NCI-H1436 treated with DMSO at 0.1 percent for 48 hours (cell line): ENCODE results near the gene COX7A2L.

Source experiments
- DNase-seq: peaks from one replicate; lab custom pipeline; 2025; lab: John Stamatoyannopoulos, UW

COX7A2L gene

GRCh38 chr2:42317945-42318344 lies 43.1 kb downstream of the COX7A2L start:
- no peak for DNase-seq

DNA sequence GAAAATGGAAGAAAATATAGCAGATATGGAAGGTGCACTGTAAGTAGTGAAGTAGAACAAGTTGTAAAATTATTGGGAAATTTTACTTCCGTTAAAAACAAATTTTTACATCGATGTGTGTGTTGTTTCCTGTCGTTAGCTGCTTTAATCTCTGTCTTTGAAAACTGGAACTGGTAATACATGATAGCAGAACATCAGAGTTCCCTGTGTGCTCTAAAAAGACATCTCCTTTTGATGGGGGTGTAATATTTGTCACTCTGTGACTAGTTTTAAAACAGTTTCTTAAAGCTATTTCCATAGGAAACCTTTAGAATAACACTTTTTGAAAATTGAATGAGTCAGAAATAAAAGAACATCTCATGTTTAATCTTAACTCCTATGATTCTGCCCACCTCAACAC lies 43.5 kb downstream of the COX7A2L start:
- DNase-seq: no peak

- DNase-seq: no peak
These were observed 44.1 kb downstream of the COX7A2L start for GRCh38 chr2:42316910-42317309.

DNA sequence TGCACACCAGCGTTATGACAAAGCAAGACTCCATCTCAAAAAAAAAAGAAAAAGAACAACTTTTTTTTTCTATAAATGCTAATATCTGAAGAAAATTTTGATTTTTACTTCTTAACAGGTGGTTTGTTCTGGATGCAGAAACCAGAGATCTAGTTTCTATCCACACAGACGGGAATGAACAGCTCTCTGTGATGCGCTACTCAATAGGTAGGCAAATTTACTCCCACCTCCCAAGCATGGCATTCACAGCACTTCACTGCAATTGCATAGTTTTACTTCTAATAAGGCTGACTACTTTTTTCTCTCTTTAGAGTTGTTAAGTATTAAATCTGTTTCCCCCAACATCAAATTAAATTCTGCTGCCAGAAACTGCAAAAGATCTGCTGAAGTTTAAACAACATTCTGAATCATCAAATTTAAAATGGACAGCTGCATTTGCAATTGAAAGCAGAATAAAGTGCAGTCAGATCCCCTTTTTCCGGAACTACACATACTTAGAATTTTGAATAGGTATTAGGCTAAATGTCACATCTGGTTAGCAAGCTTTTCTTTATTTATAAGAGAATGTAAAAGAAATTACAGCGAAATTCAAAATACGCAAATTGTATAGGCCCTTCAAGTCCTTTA lies 45.1 kb downstream of the COX7A2L start:
- DNase-seq: no peak

- no peak for DNase-seq
These were observed 46.0 kb downstream of the COX7A2L start for GRCh38 chr2:42314892-42315468.

DNA sequence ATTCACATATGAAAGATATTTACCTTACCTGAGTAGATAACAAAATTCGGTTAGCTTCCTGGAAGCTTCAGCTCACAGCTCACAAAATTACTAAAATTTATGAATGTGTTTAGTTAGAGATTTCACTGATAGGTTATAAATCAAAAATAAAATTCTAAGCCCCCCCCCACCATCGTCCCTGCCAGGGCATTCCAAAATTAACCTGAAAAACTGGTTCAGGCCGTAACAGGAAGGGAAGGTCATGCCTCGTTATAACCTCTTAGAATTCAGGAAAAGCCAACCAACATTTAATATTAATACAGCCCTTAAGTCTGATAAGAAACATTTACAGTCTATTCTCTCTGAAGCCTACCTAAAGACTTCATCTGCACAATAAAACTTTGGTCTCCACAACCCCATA lies 48.9 kb downstream of the COX7A2L start:
- DNase-seq: no peak

DNA sequence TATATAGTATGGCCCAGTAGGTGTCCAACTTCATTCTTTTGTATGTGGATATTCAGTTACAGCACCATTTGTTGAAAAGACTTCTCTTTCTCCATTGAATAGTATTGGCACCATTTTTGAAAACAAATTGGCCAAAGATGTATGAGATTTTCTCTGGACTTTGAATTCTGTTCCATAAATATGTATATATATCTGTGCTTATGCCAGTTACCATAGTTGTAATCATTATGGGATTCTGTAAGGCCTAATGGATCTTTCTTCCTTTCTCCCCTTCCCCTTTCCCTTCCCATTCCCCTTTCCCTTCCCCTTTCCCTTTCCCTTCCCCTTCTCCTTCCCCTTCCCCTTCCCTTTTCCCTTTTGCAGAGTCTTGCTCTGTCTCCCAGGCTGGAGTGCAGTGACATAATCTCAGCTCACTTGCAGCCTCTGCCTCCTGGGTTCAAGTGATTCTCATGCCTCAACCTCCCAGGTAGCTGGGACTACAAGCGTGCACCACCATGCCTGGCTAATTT lies 51.0 kb downstream of the COX7A2L start:
- no peak for DNase-seq

GRCh38 chr2:42309366-42309765 lies 51.7 kb downstream of the COX7A2L start:
- DNase-seq: no peak

DNA sequence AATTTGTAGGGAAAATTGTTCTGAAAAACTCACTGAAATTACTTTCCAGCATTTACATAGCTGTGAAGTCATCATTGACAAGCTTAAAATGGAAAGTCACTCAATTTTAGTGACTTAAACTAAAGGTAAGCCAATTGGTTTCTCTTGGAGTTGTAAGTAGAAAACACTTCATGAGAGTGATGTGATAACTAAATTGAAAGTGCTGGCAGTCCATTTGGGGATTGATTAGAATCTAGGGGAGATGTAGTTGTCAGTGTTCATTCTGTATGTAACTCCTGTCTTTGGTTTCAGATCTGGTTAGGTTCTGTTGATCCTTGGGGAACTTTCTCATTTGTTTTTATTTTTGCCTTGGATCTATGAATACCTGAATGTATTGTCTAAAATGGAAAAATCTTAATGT lies 53.8 kb downstream of the COX7A2L start:
- no peak for DNase-seq

DNA sequence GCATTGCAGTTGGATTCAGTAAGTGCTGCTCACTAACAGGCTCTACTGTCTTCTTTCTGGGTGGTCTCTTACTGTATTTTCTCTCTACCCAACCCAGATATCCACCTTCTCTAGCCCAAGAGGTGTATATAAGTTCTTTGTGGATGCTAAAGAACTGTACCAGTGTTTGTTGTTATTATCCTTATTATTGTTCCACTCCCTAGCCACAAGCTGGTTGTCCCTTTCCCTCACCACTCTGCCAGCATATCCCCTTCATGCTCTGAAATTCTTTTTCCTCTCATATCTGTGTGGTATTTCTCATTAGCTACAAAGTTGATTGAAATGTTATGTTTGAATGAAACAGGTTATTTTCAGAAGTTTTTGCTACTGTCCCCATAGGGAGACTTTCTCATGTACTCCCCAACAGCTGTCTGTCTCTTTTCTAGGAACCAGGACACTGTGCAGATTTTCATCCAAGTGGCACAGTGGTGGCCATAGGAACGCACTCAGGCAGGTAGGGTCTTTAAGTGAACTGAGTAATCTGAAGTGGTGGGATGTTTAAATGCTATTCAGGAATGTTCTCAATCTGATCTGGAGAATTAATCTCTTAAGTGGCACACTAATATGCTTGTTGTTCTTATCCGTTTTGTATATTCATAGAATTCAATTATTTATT lies 56.8 kb downstream of the COX7A2L start:
- no peak for DNase-seq

DNA sequence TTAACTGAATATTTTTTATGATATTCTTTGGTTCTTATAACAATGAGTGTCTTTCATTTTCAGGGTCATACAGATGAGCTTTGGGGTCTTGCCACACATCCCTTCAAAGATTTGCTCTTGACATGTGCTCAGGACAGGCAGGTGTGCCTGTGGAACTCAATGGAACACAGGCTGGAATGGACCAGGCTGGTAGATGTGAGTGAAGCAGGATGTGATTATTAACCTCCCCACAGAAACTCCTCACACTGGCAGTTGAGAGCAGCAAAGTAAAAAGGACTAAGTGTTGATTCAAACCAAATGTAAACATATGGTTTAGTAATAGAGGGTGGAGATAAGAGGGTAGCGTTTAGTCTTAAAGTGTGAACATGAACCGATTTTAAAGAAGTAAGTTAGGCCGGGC lies 57.8 kb downstream of the COX7A2L start:
- no peak for DNase-seq

DNA sequence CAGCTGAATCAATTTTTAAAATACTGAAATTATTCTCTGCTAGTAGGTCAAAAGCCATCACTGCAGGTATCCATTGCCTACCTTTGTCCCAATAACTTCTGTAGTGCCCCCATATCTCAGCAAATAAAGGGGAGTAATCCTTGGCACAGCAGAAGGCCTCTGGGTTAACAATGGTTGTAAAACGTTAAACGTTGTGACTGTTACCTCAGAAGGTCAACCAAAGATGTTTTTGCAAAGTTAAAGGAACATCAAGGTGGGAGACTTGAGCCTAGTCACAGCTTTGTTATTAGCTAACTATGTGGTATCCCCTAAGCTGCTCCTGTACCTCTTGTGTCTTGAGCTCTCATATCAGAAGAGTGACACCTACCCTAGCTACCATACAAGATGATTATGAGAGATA lies 60.5 kb downstream of the COX7A2L start:
- DNase-seq: no peak
